IPS DF 6.9 (cell line): Measurements from ENCODE around the gene ZBTB14.

Experiments used
- DNase-seq: peaks from one replicate; pipeline ENCODE4 v3.0.0-alpha.2; 2013; ENCODE audit warnings: low read depth, low spot score
- H3K27ac ChIP-seq: one replicate; pipeline ENCODE4 v1.5.1; 2013; ENCODE audit warnings: low read length, control low read depth
- H3K27me3 ChIP-seq: 2 replicates; pipeline ENCODE4 v1.6.1; 2013; ENCODE audit warnings: mild to moderate bottlenecking, low read length; ENCODE audit not compliant: control insufficient read depth, insufficient read depth
- H3K36me3 ChIP-seq: 2 replicates; pipeline ENCODE4 v1.6.1; 2013; ENCODE audit warnings: low read length; ENCODE audit not compliant: control insufficient read depth, insufficient read depth
- H3K4me1 ChIP-seq: 2 replicates; pipeline ENCODE4 v1.6.1; 2013; ENCODE audit warnings: low read length; ENCODE audit not compliant: control insufficient read depth, insufficient read depth
- H3K4me3 ChIP-seq: 2 replicates; pipeline ENCODE4 v1.5.1; 2013; ENCODE audit warnings: mild to moderate bottlenecking, low read length
- H3K9me3 ChIP-seq: 2 replicates; pipeline ENCODE4 v1.6.1; 2013; ENCODE audit warnings: low read length, inconsistent platforms; ENCODE audit not compliant: control insufficient read depth, insufficient read depth
- WGBS: extraction: QIAGEN DNeasy Blood & Tissue Kit; methylation state at CpG from one replicate; pipeline ENCODE4 v1.1.7; 2013; ENCODE audit warnings: mixed read lengths, missing lambda C conversion rate; ENCODE audit not compliant: insufficient read length, insufficient coverage; 5-methylcytosine and 5-hydroxymethylcytosine counted together

The ZBTB14 gene

GRCh38 chr18:5294113-5294456, 1.4 kb downstream of the ZBTB14 start:
- H3K4me3 ChIP-seq = peak overlapping the region; percentile 100; the same call in 1 of the 2 replicates
- no CpG with 5 or more reads among the region's 5 CpGs for WGBS
- no peaks in the 10 kb centered on the region for H3K9me3 ChIP-seq
- H3K36me3 ChIP-seq = peaks cover 8% of the 10 kb centered on the region; the same call in 1 of the 2 replicates
- 0 out of 2 replicates have a peak, but pooled peaks cover 1% of the 10 kb centered on the region for H3K4me1 ChIP-seq
- H3K27ac ChIP-seq = no peak overlapping the region
- no peaks in the 10 kb centered on the region; the same call in 1 of the 2 replicates for H3K27me3 ChIP-seq
- DNase-seq = no peak

- no peak for DNase-seq
- Histone ChIP-seq H3K4me3 (no peak overlapping the region), H3K36me3 (peaks cover 8% of the 10 kb centered on the region; the same call in 1 of the 2 replicates), H3K27ac (no peak overlapping the region), H3K27me3 (no peaks in the 10 kb centered on the region), H3K4me1 (no peaks in the 10 kb centered on the region), H3K9me3 (no peaks in the 10 kb centered on the region)
- no CpG with 5 or more reads among the region's 2 CpGs for WGBS
Observed at GRCh38 chr18:5288517-5288935, 7.0 kb downstream of the ZBTB14 start.

GRCh38 chr18:5287854-5288253, 7.7 kb downstream of the ZBTB14 start:
- H3K27ac ChIP-seq = no peak overlapping the region
- no CpG with 5 or more reads among the region's 2 CpGs for WGBS

GRCh38 chr18:5286525-5286924, 9.0 kb downstream of the ZBTB14 start:
- Histone ChIP-seq H3K27me3 (no peaks in the 10 kb centered on the region), H3K36me3 (peaks cover 7% of the 10 kb centered on the region; the same call in 1 of the 2 replicates), H3K9me3 (no peaks in the 10 kb centered on the region), H3K27ac (no peak overlapping the region), H3K4me1 (no peaks in the 10 kb centered on the region), H3K4me3 (no peak overlapping the region)
- DNase-seq = no peak

More at GRCh38 chr18:5287854-5288253, 7.7 kb downstream of the ZBTB14 start:
- no peak overlapping the region for H3K4me3 ChIP-seq
- H3K9me3 ChIP-seq = no peaks in the 10 kb centered on the region
- peaks cover 8% of the 10 kb centered on the region; the same call in 1 of the 2 replicates for H3K36me3 ChIP-seq
- no peaks in the 10 kb centered on the region for H3K4me1 ChIP-seq
- H3K27me3 ChIP-seq = no peaks in the 10 kb centered on the region
- no peak for DNase-seq

- no peaks in the 10 kb centered on the region for H3K27me3 ChIP-seq
- no peak for DNase-seq
- no peaks in the 10 kb centered on the region for H3K36me3 ChIP-seq
- no peaks in the 10 kb centered on the region for H3K4me1 ChIP-seq
- no peak overlapping the region for H3K4me3 ChIP-seq
- WGBS = no CpG with 5 or more reads among the region's 2 CpGs
- H3K27ac ChIP-seq = no peak overlapping the region
- H3K9me3 ChIP-seq = no peaks in the 10 kb centered on the region
Observed at GRCh38 chr18:5285326-5285725, 10.2 kb downstream of the ZBTB14 start.

- Histone ChIP-seq H3K27ac (no peak overlapping the region), H3K27me3 (no peaks in the 10 kb centered on the region), H3K9me3 (no peaks in the 10 kb centered on the region), H3K4me1 (no peaks in the 10 kb centered on the region), H3K36me3 (no peaks in the 10 kb centered on the region), H3K4me3 (no peak overlapping the region)
- DNase-seq = no peak
- no CpG with 5 or more reads among the region's 7 CpGs for WGBS
Observed at GRCh38 chr18:5284808-5285207, 10.7 kb downstream of the ZBTB14 start.

- Histone ChIP-seq H3K27me3 (no peaks in the 10 kb centered on the region), H3K36me3 (no peaks in the 10 kb centered on the region), H3K4me1 (no peaks in the 10 kb centered on the region), H3K27ac (no peak overlapping the region), H3K9me3 (no peaks in the 10 kb centered on the region), H3K4me3 (no peak overlapping the region)
- no CpG with 5 or more reads among the region's 1 CpG for WGBS
- no peak for DNase-seq
Observed at GRCh38 chr18:5282770-5283169, 12.8 kb downstream of the ZBTB14 start.

GRCh38 chr18:5276947-5277346, 18.6 kb downstream of the ZBTB14 start:
- no CpG with 5 or more reads among the region's 3 CpGs for WGBS
- H3K27ac ChIP-seq = no peak overlapping the region
- H3K4me3 ChIP-seq = no peak overlapping the region
- no peaks in the 10 kb centered on the region for H3K4me1 ChIP-seq
- no peaks in the 10 kb centered on the region for H3K27me3 ChIP-seq
- no peaks in the 10 kb centered on the region for H3K9me3 ChIP-seq
- H3K36me3 ChIP-seq = no peaks in the 10 kb centered on the region
- no peak for DNase-seq

- no peaks in the 10 kb centered on the region for H3K4me1 ChIP-seq
- no peak for DNase-seq
- no peaks in the 10 kb centered on the region for H3K27me3 ChIP-seq
- H3K4me3 ChIP-seq = no peak overlapping the region
- H3K9me3 ChIP-seq = no peaks in the 10 kb centered on the region
- no peak overlapping the region for H3K27ac ChIP-seq
- no peaks in the 10 kb centered on the region for H3K36me3 ChIP-seq
- WGBS = no CpG with 5 or more reads among the region's 1 CpG
Observed at GRCh38 chr18:5275872-5276271, 19.7 kb downstream of the ZBTB14 start.

GRCh38 chr18:5268874-5269273, 26.7 kb downstream of the ZBTB14 start:
- Histone ChIP-seq H3K27ac (no peak overlapping the region), H3K36me3 (no peaks in the 10 kb centered on the region), H3K27me3 (no peaks in the 10 kb centered on the region), H3K4me1 (no peaks in the 10 kb centered on the region), H3K4me3 (no peak overlapping the region), H3K9me3 (no peaks in the 10 kb centered on the region)
- DNase-seq = no peak

- WGBS = no CpG with 5 or more reads among the region's 3 CpGs
Observed at GRCh38 chr18:5266721-5267120, 28.8 kb downstream of the ZBTB14 start.

More at GRCh38 chr18:5266721-5267120, 28.8 kb downstream of the ZBTB14 start:
- no peaks in the 10 kb centered on the region for H3K36me3 ChIP-seq
- H3K27me3 ChIP-seq = no peaks in the 10 kb centered on the region
- H3K9me3 ChIP-seq = no peaks in the 10 kb centered on the region
- no peak overlapping the region for H3K4me3 ChIP-seq
- H3K27ac ChIP-seq = no peak overlapping the region
- no peaks in the 10 kb centered on the region for H3K4me1 ChIP-seq
- DNase-seq = no peak
